Eye (tissue), 1 donor: ENCODE measurements around the gene GPR17.

Experiments used
- DNase-seq: peaks from one replicate; pipeline ENCODE4 v3.0.0-alpha.2; 2015

The GPR17 gene

GRCh38 chr2:127672341-127673224 lies 26.6 kb downstream of the GPR17 start:
- no peak for DNase-seq

- DNase-seq: no peak
Measured at GRCh38 chr2:127673291-127674069, 27.5 kb downstream of the GPR17 start.

DNA sequence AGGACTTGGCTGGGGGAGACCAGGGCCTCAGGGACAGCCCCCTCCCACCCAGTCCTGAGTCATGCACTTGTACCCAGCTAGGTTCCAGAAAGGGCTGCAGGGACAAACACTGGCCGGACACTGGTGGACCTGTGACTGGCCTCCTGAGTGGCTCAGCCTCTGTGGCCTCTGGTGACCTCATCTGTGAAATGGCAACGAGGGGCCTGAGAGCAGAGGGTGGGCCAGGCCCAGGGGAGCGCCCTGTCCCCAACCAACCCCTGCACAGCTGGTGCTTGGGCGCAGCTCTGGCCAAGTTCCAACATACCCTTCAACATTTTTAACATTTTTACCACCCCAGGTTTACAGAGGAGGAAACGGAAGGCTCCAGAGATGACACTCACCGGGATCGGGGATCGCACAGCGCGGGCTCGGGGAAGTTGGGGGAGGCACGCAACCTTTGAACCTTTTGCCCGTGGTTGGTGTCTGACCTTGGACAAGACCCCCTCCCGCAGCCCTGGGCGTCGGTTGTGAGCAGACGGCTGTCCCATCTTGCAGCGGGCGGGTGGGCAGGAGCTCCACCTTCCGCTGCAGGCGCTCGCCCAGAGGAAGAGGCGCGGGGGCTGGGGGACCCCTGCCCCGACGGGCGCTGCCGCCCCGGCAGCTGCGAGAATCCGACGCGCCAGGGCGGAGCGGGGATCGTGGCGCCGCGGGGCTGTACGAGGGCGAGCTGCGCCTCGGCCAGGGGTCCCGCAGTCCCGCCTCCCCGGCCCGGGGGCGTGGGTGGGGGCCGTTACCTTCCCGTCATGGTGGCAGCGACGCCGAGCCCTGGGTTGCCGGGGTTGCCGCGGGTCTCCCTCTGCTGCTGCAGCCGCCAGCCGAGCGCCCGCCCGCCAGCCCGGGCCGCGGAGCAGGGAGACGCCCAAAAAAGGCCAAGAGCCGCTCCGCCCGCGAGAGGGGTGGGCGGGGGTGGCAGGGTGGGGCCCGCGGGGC lies 28.6 kb downstream of the GPR17 start:
- no peak for DNase-seq

DNA sequence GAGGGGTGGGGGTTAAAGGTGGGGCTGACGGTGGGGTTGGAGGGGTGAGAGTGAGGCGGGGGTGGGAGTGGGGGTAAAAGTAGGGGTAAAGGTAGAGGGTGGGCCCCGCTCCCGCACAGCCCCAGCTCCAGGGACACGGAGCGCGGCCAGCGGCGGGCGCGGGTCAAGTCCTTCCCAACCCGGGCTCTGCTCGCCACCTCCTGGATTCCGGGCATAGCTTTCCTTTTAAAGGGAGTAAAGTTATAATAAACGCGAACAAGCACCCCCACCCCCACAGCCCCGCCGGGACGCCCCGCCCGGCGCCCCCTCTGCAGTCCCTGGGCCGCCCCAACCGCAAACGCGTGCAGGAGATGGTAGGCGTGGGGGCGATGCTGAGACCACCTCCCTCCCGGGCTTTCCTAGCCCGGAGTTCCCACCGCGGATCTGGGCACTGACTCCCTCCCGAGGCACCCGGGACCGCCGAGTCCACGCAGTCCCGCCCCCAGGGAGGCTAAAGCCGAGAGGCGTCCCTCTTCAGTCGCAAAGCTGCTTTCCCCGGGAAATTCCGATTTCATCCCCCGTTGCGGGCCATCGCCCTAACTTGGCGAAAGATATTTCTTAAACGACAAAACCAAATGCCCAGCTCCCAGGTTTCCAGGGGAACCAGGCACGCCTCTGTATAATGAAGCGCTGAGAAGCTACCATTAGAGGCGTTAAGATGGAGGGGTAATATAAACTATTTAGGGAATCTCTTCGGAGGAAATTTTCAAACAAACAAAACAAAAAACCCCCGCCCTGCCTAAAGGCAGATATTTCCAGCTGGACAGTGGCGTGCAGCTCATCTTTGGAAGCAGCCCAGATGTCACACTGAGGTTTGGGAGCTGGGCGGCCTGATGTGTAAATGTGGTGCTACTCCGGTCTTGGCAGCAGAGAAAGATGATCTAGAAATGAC lies 29.6 kb downstream of the GPR17 start, which contains the start of gene LIMS2:
LIMS2 (minus strand) TSS at position 200 of the 931 bp plus-strand sequence. CDS start 506 bp downstream, outside the sequence.
- peak; percentile 63 for DNase-seq

DNA sequence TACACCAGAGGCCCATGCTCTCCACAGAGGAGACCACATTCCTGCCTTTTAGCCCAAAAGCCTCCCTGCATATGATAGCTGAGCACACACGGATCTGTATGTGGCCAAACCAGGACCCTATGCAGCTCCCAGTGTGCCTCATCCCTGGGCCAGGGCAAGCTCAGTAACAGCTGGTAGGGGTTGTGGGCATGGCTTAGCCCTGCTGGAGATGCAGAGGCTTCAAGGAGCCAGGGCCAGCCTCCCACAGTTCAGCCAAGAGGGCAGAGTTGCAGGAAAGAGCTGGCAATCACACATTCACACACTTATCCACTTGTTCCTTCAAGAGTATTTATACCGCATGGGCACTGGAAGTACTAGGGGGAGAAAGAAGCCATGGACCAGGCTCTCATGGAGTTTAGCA lies 31.0 kb downstream of the GPR17 start:
- no peak for DNase-seq

DNA sequence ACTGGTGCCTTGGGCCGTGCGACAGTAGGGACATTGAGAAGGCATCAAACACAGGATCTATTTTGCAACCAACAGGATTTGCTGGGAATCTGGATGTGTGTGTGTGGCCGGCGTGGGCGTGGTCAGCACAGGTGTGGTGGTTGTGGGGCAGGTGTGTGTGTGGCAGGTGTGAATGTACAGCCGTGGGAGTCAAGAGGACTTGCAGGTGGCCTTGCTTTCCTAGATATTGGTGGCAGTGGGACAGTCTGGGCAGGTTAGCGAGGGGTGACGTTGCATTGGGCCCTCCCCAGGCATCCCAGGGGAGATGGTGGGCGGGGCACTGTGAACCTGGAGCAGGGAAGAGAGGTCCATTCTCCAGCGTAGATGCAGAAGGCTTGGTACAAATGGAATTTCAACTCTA lies 32.6 kb downstream of the GPR17 start:
- no peak for DNase-seq

DNA sequence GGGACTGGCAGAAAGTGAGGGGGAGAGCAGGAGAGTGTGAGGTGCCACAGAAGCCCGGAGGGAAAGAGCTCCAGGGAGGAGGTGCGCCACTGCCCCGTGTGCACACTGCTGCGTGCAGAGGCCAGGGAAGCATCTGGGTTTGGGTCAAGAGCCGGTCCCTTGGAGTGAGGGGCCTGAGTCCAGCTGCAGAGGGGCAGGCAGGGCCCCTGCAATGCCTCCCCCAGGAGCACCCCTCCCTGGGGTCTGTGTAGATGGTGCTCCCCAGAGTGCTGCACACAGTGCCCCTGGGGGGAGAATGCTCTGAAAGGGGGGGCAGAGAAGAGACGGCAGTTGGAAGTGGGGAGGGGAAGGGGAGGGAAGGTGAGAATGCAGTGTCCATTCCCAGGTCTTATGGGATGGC lies 33.0 kb downstream of the GPR17 start:
- DNase-seq: no peak

- DNase-seq: no peak
Measured at GRCh38 chr2:127679680-127680361, 33.9 kb downstream of the GPR17 start.

GRCh38 chr2:127680706-127681287 lies 34.8 kb downstream of the GPR17 start:
- DNase-seq: no peak

- peak; percentile 44 for DNase-seq
Measured at GRCh38 chr2:127681288-127681804, 35.4 kb downstream of the GPR17 start.

DNA sequence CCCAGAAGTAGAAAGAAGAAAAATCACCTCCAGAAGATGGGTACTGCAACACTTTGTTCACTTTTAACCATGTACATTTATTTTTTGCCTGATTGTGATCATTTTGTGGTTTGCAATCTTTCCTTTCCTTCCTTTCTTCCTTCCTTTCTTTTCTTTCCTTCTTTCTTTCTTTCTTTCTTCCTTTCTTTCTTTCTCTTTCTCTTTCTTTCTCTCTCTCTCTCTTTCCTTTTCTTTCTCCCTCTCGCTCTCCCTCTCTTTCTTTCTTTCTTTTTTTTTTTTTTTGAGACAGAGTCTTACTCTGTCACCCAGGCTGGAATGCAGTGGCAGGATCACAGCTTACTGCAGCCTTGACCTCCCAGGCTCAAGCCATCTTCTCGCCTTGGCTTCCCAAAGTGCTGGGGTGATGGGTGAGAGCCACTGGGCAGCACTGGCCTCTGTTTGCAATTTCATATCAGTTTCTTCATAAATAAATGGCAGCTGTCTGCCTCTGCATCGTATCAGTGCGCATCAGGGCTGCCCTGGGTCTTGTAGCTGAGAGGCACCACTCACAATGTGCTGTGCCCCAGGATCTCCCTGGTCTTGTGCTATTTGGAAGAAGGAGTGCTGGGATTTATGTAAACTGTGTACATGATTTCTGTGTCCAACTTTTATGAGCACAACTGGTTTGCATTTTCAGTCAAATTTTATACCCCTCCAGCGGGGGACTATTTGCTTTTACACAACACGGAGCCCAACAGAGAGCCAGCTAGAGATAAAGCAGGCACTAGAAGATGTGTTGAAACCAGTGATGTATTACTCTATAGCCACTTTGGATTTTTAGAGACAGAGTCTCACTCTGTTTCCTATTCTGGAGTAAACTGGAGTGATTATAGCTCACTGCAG lies 36.3 kb downstream of the GPR17 start:
- no peak for DNase-seq

DNA sequence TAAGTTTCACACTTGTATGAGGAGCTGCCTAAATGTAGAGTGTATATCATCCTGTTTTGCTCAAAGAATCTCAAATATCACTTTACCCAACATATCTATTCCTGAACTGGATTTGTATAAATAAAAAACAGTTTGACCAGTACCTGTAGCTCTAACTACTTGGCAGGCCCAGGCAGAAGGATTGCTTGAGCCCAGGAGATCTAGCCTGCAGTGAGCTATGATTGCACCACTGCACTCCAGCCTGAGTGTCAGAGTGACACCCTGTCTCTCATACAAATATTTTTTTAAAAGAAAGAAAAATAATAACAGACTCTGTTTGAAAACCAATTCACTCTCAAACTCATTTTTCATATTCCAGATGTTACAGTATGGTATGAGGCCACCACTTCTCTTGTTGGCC lies 37.1 kb downstream of the GPR17 start:
- DNase-seq: no peak

GRCh38 chr2:127683757-127684156 lies 37.8 kb downstream of the GPR17 start:
- no peak for DNase-seq

GRCh38 chr2:127685410-127686080 lies 39.6 kb downstream of the GPR17 start:
- DNase-seq: no peak

DNA sequence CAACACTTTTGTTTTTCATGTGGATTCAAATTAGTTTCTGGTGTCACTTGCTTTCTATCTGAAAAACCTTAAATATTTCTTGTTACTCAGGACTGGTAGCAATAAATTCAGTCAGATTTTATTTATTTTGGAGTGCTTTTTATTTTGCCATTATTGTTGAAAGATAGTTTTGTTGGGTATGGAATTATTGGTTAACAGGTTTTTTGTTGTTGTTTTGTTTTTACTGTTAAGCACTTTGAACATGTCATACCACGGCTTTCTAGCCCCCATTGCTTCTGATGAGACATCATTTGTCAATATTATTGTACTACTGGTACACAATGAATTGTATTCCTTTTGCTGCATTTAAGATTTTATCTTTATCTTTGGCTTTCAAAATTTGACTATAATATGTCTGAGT lies 42.5 kb downstream of the GPR17 start:
- no peak for DNase-seq

- DNase-seq: no peak
Measured at GRCh38 chr2:127690696-127691095, 44.7 kb downstream of the GPR17 start.

GRCh38 chr2:127694986-127695385 lies 49.0 kb downstream of the GPR17 start:
- no peak for DNase-seq
